WTC11 (cell line): ENCODE data around the gene TDRD15. TPM values are rescaled to one million over a fixed set of nuclear protein-coding genes. Genes with fewer than 3 reads are reported as not detected.

Source experiments
- ATAC-seq: fragments of 200-7000 bp; cut with Tn5 transposase; 2 replicates; pipeline ENCODE4 v1.10.0; 2021; ENCODE audit warnings: mild to moderate bottlenecking, moderate library complexity
- CTCF ChIA-PET: fragments of 300-600 bp; sonication (Branson Sonifier 250); formaldehyde crosslinking; loops from one replicate; lab custom pipeline; 2021; ENCODE audit warnings: antibody characterized with exemption; lab: Charles Lee
- POLR2A ChIA-PET: fragments of 350-600 bp; sonication (Branson Sonifier 250); formaldehyde crosslinking; loops from one replicate; lab custom pipeline; 2021; ENCODE audit warnings: antibody characterized with exemption; lab: Charles Lee
- DNase-seq: peaks from one replicate; pipeline ENCODE4 v3.0.0; 2021; ENCODE audit warnings: low spot score
- H3K27ac Mint-ChIP-seq: 2 replicates; pipeline ENCODE4 v1.8.0; 2021; ENCODE audit warnings: mixed read lengths
- H3K27me3 Mint-ChIP-seq: 2 replicates; pipeline ENCODE4 v1.8.0; 2021; ENCODE audit warnings: low read depth, mild to moderate bottlenecking, moderate library complexity, mixed read lengths
- H3K36me3 Mint-ChIP-seq: 2 replicates; pipeline ENCODE4 v1.8.0; 2021; ENCODE audit warnings: mixed read lengths
- H3K4me1 Mint-ChIP-seq: 2 replicates; pipeline ENCODE4 v1.8.0; 2022; ENCODE audit warnings: mixed read lengths
- H3K4me3 Mint-ChIP-seq: 2 replicates; pipeline ENCODE4 v1.8.0; 2021; ENCODE audit warnings: mild to moderate bottlenecking, moderate library complexity, mixed read lengths
- H3K9me3 Mint-ChIP-seq: 2 replicates; pipeline ENCODE4 v1.8.0; 2021; ENCODE audit warnings: mixed read lengths
- ELF4 ChIP-seq: sonication (generic); formaldehyde crosslinking; IDR thresholded peaks from 2 replicates; pipeline ENCODE4 v1.8.1; 2022; ENCODE audit warnings: low read depth, mild to moderate bottlenecking, moderate library complexity, missing genetic modification reagents
- ESRRA ChIP-seq: sonication (generic); formaldehyde crosslinking; IDR thresholded peaks from 2 replicates; pipeline ENCODE4 v1.8.1; 2022; ENCODE audit warnings: mild to moderate bottlenecking, missing genetic modification reagents, borderline replicate concordance
- FOXJ3 ChIP-seq: sonication (generic); formaldehyde crosslinking; IDR thresholded peaks from 2 replicates; pipeline ENCODE4 v1.9.0; 2021; ENCODE audit warnings: missing genetic modification reagents, mild to moderate bottlenecking, borderline replicate concordance
- FOXK1 ChIP-seq: sonication (generic); formaldehyde crosslinking; IDR thresholded peaks from 2 replicates; pipeline ENCODE4 v1.8.0; 2022; ENCODE audit warnings: mild to moderate bottlenecking, moderate library complexity, missing genetic modification reagents
- GRHL2 ChIP-seq: fragments of 250-450 bp; sonication (Bioruptor Pico); IDR thresholded peaks from 2 replicates; pipeline ENCODE4 v1.8.0; 2022; ENCODE audit warnings: mild to moderate bottlenecking, moderate library complexity; ENCODE audit not compliant: insufficient replicate concordance, severe bottlenecking
- IRF2 ChIP-seq: sonication (generic); formaldehyde crosslinking; IDR thresholded peaks from 2 replicates; pipeline ENCODE4 v1.8.0; 2022; ENCODE audit warnings: low read depth, missing genetic modification reagents, borderline replicate concordance
- MYBL2 ChIP-seq: sonication (generic); formaldehyde crosslinking; IDR thresholded peaks from 2 replicates; pipeline ENCODE4 v1.8.1; 2023; ENCODE audit warnings: mild to moderate bottlenecking, moderate library complexity, missing genetic modification reagents
- NFYB ChIP-seq: sonication (generic); formaldehyde crosslinking; conservative IDR thresholded peaks from 2 replicates; pipeline ENCODE4 v1.8.0; 2022; ENCODE audit warnings: low read depth, missing genetic modification reagents
- OVOL2 ChIP-seq: fragments of 250-450 bp; sonication (Bioruptor Pico); IDR thresholded peaks from 2 replicates; pipeline ENCODE4 v1.9.0; 2021; ENCODE audit warnings: mild to moderate bottlenecking, borderline replicate concordance
- PRRX2 ChIP-seq: fragments of 250-450 bp; sonication (Bioruptor Pico); IDR thresholded peaks from 2 replicates; pipeline ENCODE4 v1.8.0; 2021; ENCODE audit warnings: mild to moderate bottlenecking
- SP1 ChIP-seq: sonication (generic); formaldehyde crosslinking; conservative IDR thresholded peaks from 2 replicates; pipeline ENCODE4 v1.8.1; 2022; ENCODE audit warnings: missing genetic modification reagents
- TCF7 ChIP-seq: sonication (generic); formaldehyde crosslinking; IDR thresholded peaks from 2 replicates; pipeline ENCODE4 v1.8.0; 2022; ENCODE audit warnings: mild to moderate bottlenecking, low read depth, missing genetic modification reagents, moderate library complexity
- TEAD1 ChIP-seq: sonication (generic); formaldehyde crosslinking; IDR thresholded peaks from 2 replicates; pipeline ENCODE4 v1.8.0; 2022; ENCODE audit warnings: mild to moderate bottlenecking, missing genetic modification reagents
- TEAD4 ChIP-seq: sonication (generic); formaldehyde crosslinking; IDR thresholded peaks from 2 replicates; pipeline ENCODE4 v1.8.0; 2022; ENCODE audit warnings: mild to moderate bottlenecking, missing genetic modification reagents
- ZBTB21 ChIP-seq: sonication (generic); formaldehyde crosslinking; IDR thresholded peaks from 2 replicates; pipeline ENCODE4 v1.8.1; 2023; ENCODE audit warnings: mild to moderate bottlenecking, missing genetic modification reagents, borderline replicate concordance
- ZNF512 ChIP-seq: sonication (generic); formaldehyde crosslinking; IDR thresholded peaks from 2 replicates; pipeline ENCODE4 v1.8.1; 2022; ENCODE audit warnings: missing genetic modification reagents, borderline replicate concordance
- total RNA-seq: library from RNA; stranded (reverse); gene quantifications from 3 replicates; pipeline ENCODE4 v1.2.3, GENCODE V29; 2021
- TF ChIP-seq, protein P1 (sequence below): fragments of 250-450 bp; sonication (Bioruptor Pico); IDR thresholded peaks from 2 replicates; pipeline ENCODE4 v1.9.0; 2021; ENCODE audit warnings: mild to moderate bottlenecking
- TF ChIP-seq, protein P2 (sequence below): sonication (generic); formaldehyde crosslinking; IDR thresholded peaks from 2 replicates; pipeline ENCODE4 v1.8.0; 2023; ENCODE audit warnings: missing genetic modification reagents
- TF ChIP-seq, protein P3 (sequence below): sonication (generic); formaldehyde crosslinking; IDR thresholded peaks from 2 replicates; pipeline ENCODE4 v1.8.1; 2023; ENCODE audit warnings: mild to moderate bottlenecking, missing genetic modification reagents, borderline replicate concordance
- TF ChIP-seq, protein P4 (sequence below): fragments of 250-450 bp; sonication (Bioruptor Pico); IDR thresholded peaks from 2 replicates; pipeline ENCODE4 v1.9.0; 2021; ENCODE audit warnings: moderate library complexity, mild to moderate bottlenecking, inconsistent platforms, borderline replicate concordance

The TDRD15 gene
- total RNA-seq, 1 experiment from 2014 or later: not detected

DNA sequence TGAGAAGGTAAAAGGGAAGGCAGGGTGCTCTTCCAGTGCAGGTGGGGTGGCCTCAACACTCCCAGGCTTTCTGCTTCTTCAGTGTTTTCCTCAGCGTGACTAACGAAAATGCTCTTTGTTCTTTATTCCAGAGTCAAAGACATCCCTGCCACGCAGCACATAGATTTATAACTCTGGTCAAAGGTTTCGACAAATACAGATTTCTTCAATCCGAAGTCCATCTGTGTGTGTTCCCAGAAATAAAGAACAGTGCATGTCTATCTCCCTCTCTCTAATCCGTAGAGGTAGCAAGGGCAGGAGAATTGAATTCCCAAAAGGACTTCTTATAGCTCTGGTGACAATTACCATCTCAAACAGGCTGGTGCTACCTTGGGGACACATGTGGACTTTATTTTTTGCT is 26.4 kb upstream of the TDRD15 start:
- POLR2A ChIA-PET: no interaction called here
- ATAC-seq: no peak

DNA sequence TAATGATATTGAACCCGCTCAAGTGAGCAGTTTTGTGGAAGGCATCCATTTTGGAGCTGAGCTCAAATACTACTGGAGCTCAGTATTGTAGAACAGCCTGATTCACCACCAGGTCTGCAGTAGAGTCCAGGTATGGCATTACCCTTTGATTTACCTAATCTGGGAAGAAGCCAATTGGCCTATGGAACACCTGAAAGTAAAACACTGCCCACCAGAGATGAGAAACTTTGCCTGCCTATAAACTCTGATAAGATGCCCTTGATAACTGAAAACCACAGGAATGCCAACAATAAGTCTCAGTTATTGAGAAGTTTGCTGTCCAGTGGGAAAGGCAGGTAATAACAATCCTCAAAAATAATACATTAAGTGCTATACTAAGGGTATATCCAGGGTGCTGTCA is 25.5 kb upstream of the TDRD15 start:
- Mint-ChIP-seq H3K27ac (no peak overlapping the region), H3K9me3 (no peaks in the 10 kb centered on the region), H3K4me1 (peaks cover 37% of the 10 kb centered on the region), H3K4me3 (no peak overlapping the region)
- no peak for ATAC-seq
- POLR2A ChIA-PET: no interaction called here
- CTCF ChIA-PET: no interaction called here
- TF ChIP-seq FOXK1 (CRISPR knock-in tag) (no peak), MYBL2 (no peak), TEAD1 (CRISPR knock-in tag) (no peak), IRF2 (CRISPR knock-in tag) (no peak), ZBTB21 (no peak), SP1 (no peak), ESRRA (CRISPR knock-in tag) (no peak), NFYB (no peak)
- TF ChIP-seq, protein P1, sequence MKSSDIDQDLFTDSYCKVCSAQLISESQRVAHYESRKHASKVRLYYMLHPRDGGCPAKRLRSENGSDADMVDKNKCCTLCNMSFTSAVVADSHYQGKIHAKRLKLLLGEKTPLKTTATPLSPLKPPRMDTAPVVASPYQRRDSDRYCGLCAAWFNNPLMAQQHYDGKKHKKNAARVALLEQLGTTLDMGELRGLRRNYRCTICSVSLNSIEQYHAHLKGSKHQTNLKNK (CRISPR knock-in tag): no peak
- TF ChIP-seq, protein P2, sequence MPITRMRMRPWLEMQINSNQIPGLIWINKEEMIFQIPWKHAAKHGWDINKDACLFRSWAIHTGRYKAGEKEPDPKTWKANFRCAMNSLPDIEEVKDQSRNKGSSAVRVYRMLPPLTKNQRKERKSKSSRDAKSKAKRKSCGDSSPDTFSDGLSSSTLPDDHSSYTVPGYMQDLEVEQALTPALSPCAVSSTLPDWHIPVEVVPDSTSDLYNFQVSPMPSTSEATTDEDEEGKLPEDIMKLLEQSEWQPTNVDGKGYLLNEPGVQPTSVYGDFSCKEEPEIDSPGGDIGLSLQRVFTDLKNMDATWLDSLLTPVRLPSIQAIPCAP: no peak
- TF ChIP-seq, all 79 proteins: peak for 0
- no peaks in the 10 kb centered on the region for H3K36me3 Mint-ChIP-seq
- no peak for DNase-seq
- H3K27me3 Mint-ChIP-seq: no peaks in the 10 kb centered on the region; the same call in 1 of the 2 replicates

More for the DNA sequence above, 26.4 kb upstream of the TDRD15 start:
- Mint-ChIP-seq H3K9me3 (no peaks in the 10 kb centered on the region), H3K4me1 (peaks cover 31% of the 10 kb centered on the region), H3K27ac (no peak overlapping the region), H3K4me3 (no peak overlapping the region), H3K36me3 (no peaks in the 10 kb centered on the region), H3K27me3 (no peaks in the 10 kb centered on the region; the same call in 1 of the 2 replicates)
- TF ChIP-seq, protein P3, sequence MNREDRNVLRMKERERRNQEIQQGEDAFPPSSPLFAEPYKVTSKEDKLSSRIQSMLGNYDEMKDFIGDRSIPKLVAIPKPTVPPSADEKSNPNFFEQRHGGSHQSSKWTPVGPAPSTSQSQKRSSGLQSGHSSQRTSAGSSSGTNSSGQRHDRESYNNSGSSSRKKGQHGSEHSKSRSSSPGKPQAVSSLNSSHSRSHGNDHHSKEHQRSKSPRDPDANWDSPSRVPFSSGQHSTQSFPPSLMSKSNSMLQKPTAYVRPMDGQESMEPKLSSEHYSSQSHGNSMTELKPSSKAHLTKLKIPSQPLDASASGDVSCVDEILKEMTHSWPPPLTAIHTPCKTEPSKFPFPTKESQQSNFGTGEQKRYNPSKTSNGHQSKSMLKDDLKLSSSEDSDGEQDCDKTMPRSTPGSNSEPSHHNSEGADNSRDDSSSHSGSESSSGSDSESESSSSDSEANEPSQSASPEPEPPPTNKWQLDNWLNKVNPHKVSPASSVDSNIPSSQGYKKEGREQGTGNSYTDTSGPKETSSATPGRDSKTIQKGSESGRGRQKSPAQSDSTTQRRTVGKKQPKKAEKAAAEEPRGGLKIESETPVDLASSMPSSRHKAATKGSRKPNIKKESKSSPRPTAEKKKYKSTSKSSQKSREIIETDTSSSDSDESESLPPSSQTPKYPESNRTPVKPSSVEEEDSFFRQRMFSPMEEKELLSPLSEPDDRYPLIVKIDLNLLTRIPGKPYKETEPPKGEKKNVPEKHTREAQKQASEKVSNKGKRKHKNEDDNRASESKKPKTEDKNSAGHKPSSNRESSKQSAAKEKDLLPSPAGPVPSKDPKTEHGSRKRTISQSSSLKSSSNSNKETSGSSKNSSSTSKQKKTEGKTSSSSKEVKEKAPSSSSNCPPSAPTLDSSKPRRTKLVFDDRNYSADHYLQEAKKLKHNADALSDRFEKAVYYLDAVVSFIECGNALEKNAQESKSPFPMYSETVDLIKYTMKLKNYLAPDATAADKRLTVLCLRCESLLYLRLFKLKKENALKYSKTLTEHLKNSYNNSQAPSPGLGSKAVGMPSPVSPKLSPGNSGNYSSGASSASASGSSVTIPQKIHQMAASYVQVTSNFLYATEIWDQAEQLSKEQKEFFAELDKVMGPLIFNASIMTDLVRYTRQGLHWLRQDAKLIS: no peak
- TF ChIP-seq, protein P4, sequence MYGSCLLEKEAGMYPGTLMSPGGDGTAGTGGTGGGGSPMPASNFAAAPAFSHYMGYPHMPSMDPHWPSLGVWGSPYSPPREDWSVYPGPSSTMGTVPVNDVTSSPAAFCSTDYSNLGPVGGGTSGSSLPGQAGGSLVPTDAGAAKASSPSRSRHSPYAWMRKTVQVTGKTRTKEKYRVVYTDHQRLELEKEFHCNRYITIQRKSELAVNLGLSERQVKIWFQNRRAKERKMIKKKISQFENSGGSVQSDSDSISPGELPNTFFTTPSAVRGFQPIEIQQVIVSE (CRISPR knock-in tag): no peak
- no peak for TF ChIP-seq ZNF512 (CRISPR knock-in tag)
- TF ChIP-seq OVOL2 (CRISPR knock-in tag): no peak
- no peak for TF ChIP-seq FOXJ3
- no peak for TF ChIP-seq ELF4 (CRISPR knock-in tag)
- no peak for TF ChIP-seq PRRX2
- no peak for TF ChIP-seq TCF7 (CRISPR knock-in tag)
- no peak for TF ChIP-seq TEAD4 (CRISPR knock-in tag)
- no peak for TF ChIP-seq GRHL2 (CRISPR knock-in tag)
- no peak for DNase-seq
- CTCF ChIA-PET: no interaction called here
